Measurements from ENCODE around the gene NCKAP5. TPM values are rescaled to one million over a fixed set of nuclear protein-coding genes. Genes with fewer than 3 reads are reported as not detected.

NCKAP5 gene
- total RNA-seq, 1 donor from 2014 or later = 7.4 TPM

- TF ChIP-seq CTCF (IDR thresholded peaks at IDR 0.05; ENCODE audit: unreplicated experiment) = no peak
- no peaks in the 10 kb centered on the region for H3K36me3 Mint-ChIP-seq (ENCODE audit: low read depth, unreplicated experiment)
- H3K27ac Mint-ChIP-seq (ENCODE audit: unreplicated experiment) = no peak overlapping the region
- H3K27me3 Mint-ChIP-seq (ENCODE audit: unreplicated experiment) = no peaks in the 10 kb centered on the region
- DNase-seq (ENCODE audit: low spot score) = no peak
- no peaks in the 10 kb centered on the region for H3K9me3 Mint-ChIP-seq (ENCODE audit: unreplicated experiment)
- no peaks in the 10 kb centered on the region for H3K4me1 Mint-ChIP-seq (ENCODE audit: unreplicated experiment)
- H3K4me3 Mint-ChIP-seq (ENCODE audit: unreplicated experiment) = no peak overlapping the region
Observed at GRCh38 chr2:132726155-132726554, 842.1 kb downstream of the NCKAP5 start.

GRCh38 chr2:132725748-132726147 is 842.5 kb downstream of the NCKAP5 start:
- Mint-ChIP-seq H3K36me3 (ENCODE audit: low read depth, unreplicated experiment) (no peaks in the 10 kb centered on the region), H3K9me3 (ENCODE audit: unreplicated experiment) (no peaks in the 10 kb centered on the region), H3K4me3 (ENCODE audit: unreplicated experiment) (no peak overlapping the region), H3K27ac (ENCODE audit: unreplicated experiment) (no peak overlapping the region), H3K27me3 (ENCODE audit: unreplicated experiment) (no peaks in the 10 kb centered on the region), H3K4me1 (ENCODE audit: unreplicated experiment) (no peaks in the 10 kb centered on the region)
- no peak for TF ChIP-seq CTCF (IDR thresholded peaks at IDR 0.05; ENCODE audit: unreplicated experiment)
- no peak for DNase-seq (ENCODE audit: low spot score)

- no peaks in the 10 kb centered on the region for H3K9me3 Mint-ChIP-seq (ENCODE audit: unreplicated experiment)
- no peaks in the 10 kb centered on the region for H3K36me3 Mint-ChIP-seq (ENCODE audit: low read depth, unreplicated experiment)
- DNase-seq (ENCODE audit: low spot score) = no peak
- no peaks in the 10 kb centered on the region for H3K4me1 Mint-ChIP-seq (ENCODE audit: unreplicated experiment)
- TF ChIP-seq CTCF (IDR thresholded peaks at IDR 0.05; ENCODE audit: unreplicated experiment) = no peak
- no peak overlapping the region for H3K27ac Mint-ChIP-seq (ENCODE audit: unreplicated experiment)
- H3K27me3 Mint-ChIP-seq (ENCODE audit: unreplicated experiment) = no peaks in the 10 kb centered on the region
- H3K4me3 Mint-ChIP-seq (ENCODE audit: unreplicated experiment) = no peak overlapping the region
Observed at GRCh38 chr2:132725148-132725547, 843.1 kb downstream of the NCKAP5 start.

- Mint-ChIP-seq H3K9me3 (ENCODE audit: unreplicated experiment) (no peaks in the 10 kb centered on the region), H3K4me3 (ENCODE audit: unreplicated experiment) (no peak overlapping the region)
- DNase-seq (ENCODE audit: low spot score) = no peak
Observed at GRCh38 chr2:132721938-132722337, 846.3 kb downstream of the NCKAP5 start.

GRCh38 chr2:132720393-132720792 is 847.9 kb downstream of the NCKAP5 start:
- no peaks in the 10 kb centered on the region for H3K9me3 Mint-ChIP-seq (ENCODE audit: unreplicated experiment)
- no peak for DNase-seq (ENCODE audit: low spot score)
- no peak overlapping the region for H3K4me3 Mint-ChIP-seq (ENCODE audit: unreplicated experiment)
- H3K27ac Mint-ChIP-seq (ENCODE audit: unreplicated experiment) = no peak overlapping the region
- H3K27me3 Mint-ChIP-seq (ENCODE audit: unreplicated experiment) = peaks cover 2% of the 10 kb centered on the region
- H3K36me3 Mint-ChIP-seq (ENCODE audit: low read depth, unreplicated experiment) = no peaks in the 10 kb centered on the region
- H3K4me1 Mint-ChIP-seq (ENCODE audit: unreplicated experiment) = no peaks in the 10 kb centered on the region
- no peak for TF ChIP-seq CTCF (IDR thresholded peaks at IDR 0.05; ENCODE audit: unreplicated experiment)

More at GRCh38 chr2:132721938-132722337, 846.3 kb downstream of the NCKAP5 start:
- H3K27me3 Mint-ChIP-seq (ENCODE audit: unreplicated experiment) = peaks cover 2% of the 10 kb centered on the region
- H3K27ac Mint-ChIP-seq (ENCODE audit: unreplicated experiment) = no peak overlapping the region
- no peaks in the 10 kb centered on the region for H3K4me1 Mint-ChIP-seq (ENCODE audit: unreplicated experiment)
- no peaks in the 10 kb centered on the region for H3K36me3 Mint-ChIP-seq (ENCODE audit: low read depth, unreplicated experiment)
- no peak for TF ChIP-seq CTCF (IDR thresholded peaks at IDR 0.05; ENCODE audit: unreplicated experiment)
